ENCODE data around the gene RPL28. TPM values are rescaled to one million over a fixed set of nuclear protein-coding genes. Genes with fewer than 3 reads are reported as not detected.
"Not testable (repeated sequence)": the region's sequence is repeated elsewhere in the genome, so short reads cannot be mapped to it uniquely, and the experiment has no call there.

Gene RPL28
- total RNA-seq, 1 experiment from 2014 or later = 452 TPM

DNA sequence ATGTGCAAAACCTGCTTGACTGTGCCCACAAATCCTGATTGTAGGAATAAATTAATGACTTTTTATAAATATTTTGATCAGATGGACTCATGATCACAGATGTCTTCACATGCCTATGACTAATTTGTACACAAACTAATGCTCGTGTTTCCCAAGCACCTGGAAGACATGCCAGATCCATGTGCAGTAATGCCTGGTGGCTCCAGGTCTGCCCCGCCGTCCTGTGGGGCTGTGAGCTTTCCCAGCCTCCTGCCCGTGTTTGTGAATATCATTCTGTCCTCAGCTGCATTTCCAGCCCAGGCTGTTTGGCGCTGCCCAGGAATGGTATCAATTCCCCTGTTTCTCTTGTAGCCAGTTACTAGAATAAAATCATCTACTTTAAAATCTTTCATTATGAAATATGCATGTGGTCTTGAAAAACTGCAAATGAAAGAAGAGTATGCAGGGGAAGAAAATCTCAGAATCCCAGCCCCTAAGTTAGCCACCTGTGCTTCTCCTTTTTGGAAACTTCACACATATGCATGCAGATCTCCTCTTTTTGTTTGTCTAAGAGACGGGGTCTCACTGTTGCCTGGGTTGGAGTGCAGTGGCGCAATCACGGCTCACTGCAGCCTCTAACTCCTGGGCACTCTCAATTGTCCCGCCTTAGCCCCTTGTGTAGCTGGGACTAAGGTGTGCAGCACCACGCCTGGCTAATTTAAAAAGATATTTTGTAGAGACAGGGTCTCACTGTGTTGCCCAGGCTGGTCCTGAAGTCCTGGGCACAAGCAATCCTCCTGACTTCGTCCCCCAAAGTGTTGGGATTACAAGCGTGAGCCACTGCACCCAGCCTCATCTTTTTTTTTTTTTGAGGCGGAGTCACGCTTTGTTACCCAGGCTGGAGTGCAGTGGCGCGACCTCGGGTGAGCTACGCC is 6.2 kb downstream of the RPL28 start:
- DNase-seq (ENCODE audit: low read depth) = no peak

DNA sequence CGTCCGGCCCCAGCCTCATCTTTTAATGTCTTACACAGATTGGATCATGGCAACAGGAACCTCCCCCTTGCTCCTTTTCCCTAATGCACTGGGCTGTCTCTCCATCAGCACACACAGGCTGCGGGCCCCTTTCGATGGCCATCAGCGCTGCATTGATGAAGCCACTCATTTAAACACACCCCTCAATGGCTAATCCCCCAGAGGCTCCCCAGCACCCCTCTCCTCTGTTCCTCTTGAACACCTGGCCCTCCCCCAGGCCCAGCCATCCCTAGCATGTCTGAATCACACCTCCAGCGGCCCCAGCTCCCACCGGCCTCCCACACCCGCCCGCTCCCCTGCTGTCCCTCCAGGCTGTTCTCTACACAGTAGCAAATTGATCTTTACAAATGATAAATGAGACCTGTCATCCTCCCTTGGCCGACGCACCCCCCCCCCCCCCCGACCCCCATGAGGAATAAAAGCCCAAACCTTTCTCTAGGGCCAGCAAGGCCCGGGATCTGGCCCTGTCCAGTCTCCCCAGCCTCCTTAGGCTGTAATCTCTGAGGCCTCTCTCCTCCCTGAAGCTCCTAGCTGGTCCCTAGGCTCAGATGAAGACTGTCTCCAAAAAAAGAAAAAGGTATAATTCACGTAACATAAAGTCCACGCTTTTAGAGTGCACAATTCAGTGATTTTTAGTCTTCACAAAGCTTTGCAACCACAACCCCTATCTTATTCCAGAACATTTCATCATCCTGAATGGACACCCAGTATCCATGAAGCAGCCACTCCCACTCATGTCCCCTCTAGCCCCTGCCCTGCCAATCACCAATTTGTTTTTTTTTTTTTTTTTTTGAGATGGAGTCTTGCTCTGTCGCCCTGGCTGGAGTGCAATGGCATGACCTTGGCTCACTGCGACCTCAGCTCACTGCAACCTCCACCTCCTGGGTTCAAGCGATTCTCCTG is 7.4 kb downstream of the RPL28 start:
- DNase-seq (ENCODE audit: low read depth) = no peak

- DNase-seq (ENCODE audit: low read depth) = no peak
Observed at GRCh38 chr19:55398200-55398925, 12.6 kb downstream of the RPL28 start.

- peak; percentile 27 for DNase-seq (ENCODE audit: low read depth)
Observed at GRCh38 chr19:55400281-55401087, 14.8 kb downstream of the RPL28 start.

DNA sequence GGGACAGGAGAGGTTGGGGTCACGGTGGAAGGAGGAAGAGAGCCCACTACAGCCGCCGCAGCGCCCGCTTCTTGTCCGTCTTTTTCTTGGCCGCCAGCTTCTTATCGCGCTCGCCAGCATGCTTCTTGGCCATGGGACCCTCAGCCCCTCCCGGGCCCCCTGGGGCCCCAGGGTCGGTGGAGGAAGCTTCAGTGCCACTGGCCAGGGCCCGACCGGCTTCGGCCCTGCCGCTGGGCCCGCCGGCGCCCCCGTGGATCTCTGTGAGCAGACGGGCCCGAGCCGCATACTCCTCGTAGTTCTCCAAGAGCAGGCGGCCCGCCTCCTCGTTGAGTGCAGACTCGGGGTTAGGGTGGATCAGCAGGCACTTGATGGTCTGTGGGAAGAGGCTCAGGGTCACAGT is 15.7 kb downstream of the RPL28 start:
- DNase-seq (ENCODE audit: low read depth) = not testable (repeated sequence)

DNA sequence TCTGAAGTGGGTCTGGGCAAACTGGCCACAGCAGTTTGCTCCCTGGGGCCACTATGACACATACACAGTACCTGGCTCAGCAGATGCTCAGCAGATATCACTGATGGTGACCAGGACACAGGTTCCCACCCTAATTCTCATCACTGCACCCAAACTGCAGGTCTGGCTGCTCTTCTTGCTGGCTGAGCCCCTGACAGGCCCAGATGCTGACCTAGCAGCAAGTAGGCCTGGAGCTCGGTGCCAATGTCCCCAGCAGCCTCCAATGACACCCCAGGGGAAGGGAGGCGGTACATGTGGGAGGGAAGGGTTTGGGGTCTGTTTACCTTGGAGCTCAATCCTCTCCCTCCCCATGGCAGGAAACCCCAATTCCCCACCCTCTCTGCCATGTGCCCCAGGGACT is 16.8 kb downstream of the RPL28 start:
- no peak for DNase-seq (ENCODE audit: low read depth)

DNA sequence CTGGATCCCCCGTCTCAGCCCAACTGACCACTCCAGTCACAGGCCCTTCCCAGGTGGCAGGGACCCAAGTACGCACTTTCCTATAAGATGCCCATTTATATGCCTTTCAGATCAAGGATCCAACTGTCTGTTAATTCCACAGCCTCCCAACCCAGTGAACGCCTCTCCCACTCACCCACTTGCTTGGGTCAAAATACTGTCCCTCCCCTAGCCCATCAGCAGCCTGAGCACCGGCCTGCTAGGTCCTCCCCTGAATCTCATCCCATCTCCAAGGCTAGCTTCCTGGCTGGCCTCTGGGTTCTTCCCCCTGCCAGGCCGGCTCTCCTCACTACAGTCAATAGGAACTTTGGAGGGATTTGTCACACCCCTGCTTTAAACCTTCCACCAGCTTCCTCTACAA is 19.9 kb downstream of the RPL28 start:
- no peak for DNase-seq (ENCODE audit: low read depth)

DNA sequence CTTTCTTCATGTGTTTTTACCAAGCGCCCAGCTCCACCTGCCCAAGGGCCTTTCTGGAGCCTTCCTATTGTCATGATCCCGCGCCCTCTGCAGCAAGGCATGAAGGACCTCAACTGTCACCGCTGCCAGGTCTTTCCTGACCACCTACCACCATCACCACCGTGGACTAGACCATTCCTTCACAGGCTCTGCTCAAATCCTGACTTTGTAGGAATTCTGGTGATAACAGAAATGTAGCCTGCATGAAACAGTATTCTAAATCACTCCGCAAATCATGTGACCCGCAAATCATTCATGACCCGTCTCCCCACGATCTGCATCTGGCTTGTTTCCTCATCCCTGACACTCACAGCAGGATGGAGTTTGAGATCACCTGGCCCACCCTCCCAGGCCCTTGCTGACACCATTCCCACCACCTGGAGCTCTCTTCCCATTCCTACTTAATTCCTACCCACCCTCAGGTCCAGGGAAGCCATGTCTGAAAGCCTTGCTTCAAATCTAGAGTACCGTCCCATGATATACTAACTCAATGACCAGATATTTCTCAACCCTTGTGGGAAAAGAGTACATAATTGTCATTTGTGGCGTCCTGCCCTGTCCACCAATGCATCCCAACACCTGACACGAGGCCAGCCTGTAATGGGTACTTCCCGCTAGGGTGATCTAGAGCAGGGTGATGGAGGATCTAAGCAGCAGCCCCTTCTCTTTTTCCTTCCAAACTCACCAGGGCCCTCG is 20.5 kb downstream of the RPL28 start:
- no peak for DNase-seq (ENCODE audit: low read depth)

DNA sequence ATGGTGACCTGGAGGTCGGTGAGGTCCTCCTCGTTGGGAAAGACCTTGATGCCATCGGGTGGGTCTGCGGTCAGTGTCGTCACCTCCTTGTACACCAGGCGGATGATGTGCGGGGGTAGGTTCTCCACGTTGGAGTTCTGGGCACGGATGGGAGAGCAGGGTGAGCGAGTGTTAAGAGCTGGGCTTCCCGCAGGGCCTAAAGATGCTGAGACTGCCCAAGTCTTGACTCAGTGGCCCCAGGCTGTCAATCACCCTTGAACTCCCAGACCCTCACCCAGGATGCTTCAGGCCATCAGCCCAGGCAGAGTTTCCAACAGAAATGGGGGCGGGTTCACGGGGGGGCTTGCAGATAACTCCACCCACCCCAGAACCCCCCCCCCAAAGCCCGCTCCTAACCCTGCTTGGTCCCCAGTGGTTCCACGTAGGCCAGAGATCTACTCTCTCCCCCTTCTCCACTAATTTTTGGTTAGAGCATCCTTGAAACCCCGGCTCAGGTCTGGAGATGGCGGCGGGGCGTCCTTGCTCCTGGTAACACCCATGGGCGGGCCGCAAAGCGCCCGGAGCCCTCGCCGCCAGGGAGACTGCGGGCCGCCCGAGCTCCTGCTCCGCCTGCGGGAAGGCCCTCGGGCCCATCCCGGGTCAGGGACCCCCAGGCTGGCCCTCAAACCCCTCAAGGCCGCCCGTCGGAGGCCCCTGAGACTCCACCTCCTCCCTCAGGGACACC is 21.3 kb downstream of the RPL28 start:
- peak; percentile 33 for DNase-seq (ENCODE audit: low read depth)

- DNase-seq (ENCODE audit: low read depth) = not testable (repeated sequence)
Observed at GRCh38 chr19:55407550-55407799, 21.7 kb downstream of the RPL28 start, which contains the start of gene UBE2S. Gene UBE2S (minus strand): TSS chr19:55407788. CDS start chr19:55407589, 199 bp downstream.

DNA sequence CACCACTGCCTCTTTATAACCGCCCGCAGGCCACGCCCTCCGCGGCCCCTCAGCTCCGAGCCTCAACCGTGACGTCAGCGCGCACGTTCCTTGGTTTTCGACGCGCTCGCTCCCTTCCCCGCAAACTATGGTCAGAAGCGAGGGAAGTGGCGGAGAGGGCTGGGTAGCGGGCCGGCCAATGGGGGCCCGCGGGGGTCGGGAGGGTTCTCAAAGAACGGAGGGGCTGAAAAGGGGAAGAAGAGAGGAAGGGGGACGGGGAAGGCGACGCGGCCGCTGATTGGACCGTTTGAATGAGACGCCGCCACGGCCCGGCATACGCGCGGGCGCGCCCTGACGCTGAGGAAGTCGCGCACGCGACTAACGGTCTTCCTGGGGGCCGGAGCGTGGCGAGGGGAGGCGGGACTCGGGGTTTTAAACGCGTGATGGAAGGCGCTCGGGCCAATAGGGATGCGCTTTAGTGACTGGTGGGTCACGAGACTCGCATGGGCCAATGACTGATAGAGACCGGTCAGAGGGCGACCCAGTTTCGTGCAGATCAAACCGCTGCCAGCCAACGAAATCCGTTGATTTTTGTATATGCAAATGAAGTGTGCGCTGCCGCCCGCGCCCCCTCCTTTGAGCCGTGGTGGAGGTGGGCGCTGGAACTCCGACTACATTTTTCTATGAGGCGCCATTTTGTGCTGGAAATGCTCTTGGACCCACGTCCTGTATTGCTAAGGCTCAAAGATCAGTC is 22.2 kb downstream of the RPL28 start:
- peak; percentile 99 for DNase-seq (ENCODE audit: low read depth)

- no peak for DNase-seq (ENCODE audit: low read depth)
Observed at GRCh38 chr19:55408533-55408872, 22.8 kb downstream of the RPL28 start.

DNA sequence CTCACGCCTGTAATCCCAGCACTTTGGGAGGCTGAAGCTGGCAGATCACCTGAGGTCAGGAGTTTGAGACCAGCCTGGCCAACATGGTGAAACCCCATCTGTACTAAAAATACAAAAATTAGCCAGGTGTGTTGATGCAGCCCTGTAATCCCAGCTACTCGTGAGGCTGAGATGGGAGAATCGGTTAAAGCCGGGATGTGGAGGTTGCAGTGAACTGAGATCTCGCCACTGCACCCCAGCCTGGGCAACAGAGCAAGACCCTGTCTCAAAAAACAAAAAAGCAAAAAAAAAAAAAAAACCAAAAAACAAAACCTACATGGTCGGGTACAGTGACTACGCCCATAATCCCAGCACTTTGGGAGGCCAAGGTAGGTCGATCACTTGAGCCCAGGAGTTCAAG is 23.4 kb downstream of the RPL28 start:
- DNase-seq (ENCODE audit: low read depth) = not testable (repeated sequence)

- DNase-seq (ENCODE audit: low read depth) = no peak
Observed at GRCh38 chr19:55410168-55410567, 24.4 kb downstream of the RPL28 start.

GRCh38 chr19:55418185-55418584 is 32.5 kb downstream of the RPL28 start:
- peak; percentile 79 for DNase-seq (ENCODE audit: low read depth)

DNA sequence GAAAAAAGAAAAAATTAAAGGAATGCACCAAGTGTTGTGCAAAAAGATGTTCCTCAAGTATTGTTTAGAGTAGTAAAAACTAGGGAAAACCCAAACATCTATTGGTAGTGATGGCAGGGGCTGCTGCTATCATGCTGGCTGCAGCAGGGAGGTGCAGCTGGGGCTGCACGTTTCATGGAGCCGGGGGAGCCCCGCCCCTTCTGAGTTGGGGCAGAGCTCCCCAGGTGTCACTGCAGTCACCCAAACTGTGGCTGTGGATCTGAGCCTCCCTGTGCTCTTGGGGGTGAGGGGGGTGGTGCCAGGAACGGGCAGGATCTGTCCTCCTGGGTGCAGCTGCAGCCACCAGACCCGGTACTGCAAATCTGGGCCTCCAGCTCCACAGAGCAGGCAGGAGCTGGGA is 33.4 kb downstream of the RPL28 start:
- DNase-seq (ENCODE audit: low read depth) = no peak

- DNase-seq (ENCODE audit: low read depth) = no peak
Observed at GRCh38 chr19:55419624-55420236, 34.0 kb downstream of the RPL28 start.

- not testable (repeated sequence) for DNase-seq (ENCODE audit: low read depth)
Observed at GRCh38 chr19:55421281-55421680, 35.5 kb downstream of the RPL28 start.

Measured in M059J (cell line).